SU-DHL-6 (cell line): ENCODE data around the gene INO80E.

Experiments
- CTCF ChIP-seq: fragments of 200-600 bp; sonication (generic); IDR thresholded peaks from one replicate; pipeline ENCODE4 v1.5.1; 2017; ENCODE audit warnings: antibody characterized with exemption, mild to moderate bottlenecking, low read length, moderate library complexity; ENCODE audit not compliant: insufficient read depth, poor library complexity, severe bottlenecking
- EZH2phosphoT487 ChIP-seq: fragments of 200-600 bp; sonication (generic), shearing (Covaris generic); conservative IDR thresholded peaks from 2 replicates; pipeline ENCODE4 v1.6.1; 2018; ENCODE audit warnings: mild to moderate bottlenecking, antibody characterized with exemption, low read length, moderate library complexity, mixed read lengths

DNA sequence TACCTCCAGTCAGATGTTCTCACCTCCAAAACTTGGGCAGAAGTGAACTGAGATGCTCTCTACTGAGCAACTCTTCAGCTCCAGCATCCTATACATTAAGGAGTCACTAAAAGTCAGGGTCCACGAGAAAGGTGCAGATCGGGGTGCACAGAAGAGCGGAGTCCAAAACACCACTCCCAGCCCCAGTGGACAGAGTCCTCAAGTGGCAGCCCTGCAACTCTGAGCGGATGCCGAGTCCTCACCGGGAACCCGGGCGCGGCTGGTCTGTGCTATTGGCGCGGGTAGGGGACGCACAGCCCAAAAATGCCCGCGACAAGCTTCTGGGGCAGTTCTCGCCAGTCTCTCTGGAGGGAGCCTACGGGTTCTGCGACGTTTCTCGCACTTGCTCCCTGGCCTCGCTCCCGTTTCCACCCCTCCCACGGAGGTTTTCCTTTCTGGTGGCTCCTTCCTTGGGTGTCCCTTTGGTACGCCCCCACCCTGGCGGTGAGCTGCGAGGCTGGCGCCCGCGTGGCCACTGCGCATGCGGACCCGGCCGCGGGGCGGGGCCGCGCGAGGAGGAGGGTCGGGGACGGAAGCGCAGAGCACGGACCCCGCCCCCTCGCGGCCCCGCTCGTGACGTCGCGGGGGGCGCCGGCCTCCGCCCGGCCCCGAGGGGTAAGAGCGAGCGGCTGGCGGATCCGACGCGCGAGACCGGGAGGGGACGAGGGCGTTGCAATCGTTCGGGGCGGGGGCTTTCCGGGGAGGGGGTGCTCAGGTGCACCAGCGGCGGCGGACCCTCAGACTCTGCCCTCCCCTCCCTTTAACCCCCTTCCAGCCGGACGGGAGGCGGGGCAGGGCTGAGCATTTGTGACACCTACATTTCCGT lies 34.3 kb upstream of the INO80E start, which contains the start of gene TMEM219:
- TF ChIP-seq CTCF = no peak
- TF ChIP-seq EZH2phosphoT487 = no peak
